Occipital lobe (tissue), 2 donors: ENCODE measurements around the gene MS4A4E. TPM values are rescaled to one million over a fixed set of nuclear protein-coding genes. Genes with fewer than 3 reads are reported as not detected.
"Not testable (repeated sequence)": the region's sequence is repeated elsewhere in the genome, so short reads cannot be mapped to it uniquely, and the experiment has no call there.

Source experiments
- DNase-seq: peaks from one replicate; lab custom pipeline; 2025; lab: John Stamatoyannopoulos, UW
- total RNA-seq: library from RNA; depleted of rRNA; stranded (reverse); fragments of >200 nt; gene quantifications from one replicate; pipeline ENCODE4 v1.2.3, GENCODE V29; 2014

MS4A4E gene
- total RNA-seq, 1 donor from 2014 or later = not detected

DNA sequence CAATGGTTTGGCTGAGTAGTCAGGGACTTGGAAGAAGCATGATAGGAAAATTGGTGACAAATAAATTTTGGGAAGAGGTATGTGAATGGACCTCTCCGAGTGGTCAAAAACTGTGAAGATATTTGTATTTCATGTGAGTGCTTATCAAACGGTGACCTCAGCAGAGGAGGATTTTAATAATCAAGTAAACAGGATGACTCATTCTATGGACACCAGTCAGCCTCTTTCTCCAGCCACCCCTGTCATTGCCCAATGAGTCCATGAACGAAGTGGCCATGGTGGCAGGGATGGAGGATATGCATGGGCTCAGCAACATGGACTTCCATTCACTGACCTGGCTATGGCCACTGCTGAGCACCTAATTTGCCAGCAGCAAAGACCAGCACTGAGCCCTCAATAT is 21.2 kb downstream of the MS4A4E start:
- DNase-seq = no peak

DNA sequence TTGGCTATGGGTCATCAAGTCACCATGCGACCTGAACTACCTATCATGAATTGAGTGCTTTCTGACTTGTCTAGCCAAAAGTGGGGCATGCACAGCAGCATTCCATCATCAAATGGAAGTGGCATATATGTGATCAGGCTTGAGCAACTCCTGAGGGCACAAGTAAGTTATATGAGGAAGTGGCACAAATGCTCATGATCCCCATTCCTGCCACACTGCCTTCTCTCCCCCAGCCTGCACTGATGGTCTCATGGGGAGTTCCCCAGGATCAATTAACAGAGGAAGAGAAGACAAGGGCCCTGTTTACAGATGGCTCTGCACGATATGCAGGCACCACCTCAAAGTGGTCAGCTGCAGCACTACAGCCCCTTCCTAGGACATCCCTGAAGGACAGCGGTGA is 21.8 kb downstream of the MS4A4E start:
- DNase-seq = no peak

DNA sequence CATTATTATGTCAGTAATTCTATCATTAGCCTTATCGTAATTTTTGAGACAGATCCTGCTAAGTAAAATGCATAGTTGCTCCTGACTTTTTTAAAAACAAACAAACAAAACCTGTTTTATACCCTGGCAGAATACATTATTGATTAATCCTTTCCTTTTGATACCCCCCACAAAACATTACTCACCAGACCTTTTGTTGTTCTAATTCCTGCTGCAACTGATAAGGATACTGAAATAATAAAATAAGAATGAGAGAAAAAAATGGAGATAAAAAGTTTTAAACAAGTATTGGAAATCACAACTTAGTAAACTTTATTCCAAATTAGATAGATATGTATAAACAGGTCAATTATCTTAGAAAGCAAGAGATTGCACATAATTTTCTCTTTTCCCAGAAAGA is 28.6 kb downstream of the MS4A4E start:
- DNase-seq = no peak

DNA sequence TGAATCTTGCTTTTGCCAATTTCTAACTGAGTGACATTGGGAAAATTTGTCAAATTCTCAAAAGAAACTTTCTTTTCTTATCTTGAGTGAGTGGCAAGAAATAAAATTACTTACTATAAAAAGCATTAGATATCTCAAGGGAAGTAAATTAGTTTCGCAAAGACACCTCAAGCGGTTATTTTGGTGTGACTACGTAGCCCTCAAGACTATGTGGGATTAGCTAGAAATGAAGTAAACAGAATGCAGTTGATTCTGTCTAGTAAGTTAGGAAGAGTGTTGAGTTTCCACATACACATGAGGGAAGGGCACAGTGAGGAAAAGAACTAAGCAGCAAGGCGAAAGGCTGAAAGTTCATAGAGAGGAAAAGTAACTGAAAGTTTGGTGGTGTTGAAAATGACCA is 31.7 kb downstream of the MS4A4E start:
- DNase-seq = no peak

DNA sequence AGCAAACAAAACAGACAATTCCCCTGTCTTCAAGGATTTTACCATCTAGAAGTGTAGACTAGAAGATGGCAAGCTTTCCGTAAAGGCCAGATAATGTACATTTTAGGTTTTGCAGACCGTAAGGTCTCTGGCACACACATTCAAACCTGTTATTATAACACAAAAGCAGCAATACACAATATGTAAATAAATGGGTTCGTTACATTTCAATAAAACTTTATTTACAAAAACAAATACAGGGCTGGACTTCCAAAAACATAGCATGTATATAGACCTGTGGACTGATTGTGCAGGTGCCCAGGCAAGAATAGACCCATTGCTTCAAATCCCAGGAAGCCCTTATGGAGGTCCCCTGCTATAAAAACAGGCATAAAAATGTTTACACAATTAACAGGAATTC is 33.0 kb downstream of the MS4A4E start:
- DNase-seq = no peak

DNA sequence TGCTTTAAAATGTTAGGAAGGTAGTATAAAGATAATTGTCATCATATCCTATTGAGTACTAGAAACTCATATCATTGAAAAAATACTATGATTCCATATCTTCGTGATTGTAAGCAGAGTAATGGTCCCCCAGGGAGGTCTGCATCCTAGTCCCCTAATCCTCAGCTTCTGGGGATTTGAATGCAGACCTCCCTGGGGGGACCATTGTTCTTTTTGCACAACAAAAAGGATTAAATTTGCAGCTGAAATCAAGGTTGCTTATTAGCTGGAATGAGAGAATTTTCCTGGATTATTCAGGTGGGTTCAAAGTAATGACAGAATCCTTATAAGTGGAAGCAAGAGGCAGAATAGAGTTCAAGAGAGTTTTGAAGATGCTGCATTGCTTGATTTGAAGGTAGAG is 34.0 kb downstream of the MS4A4E start:
- no peak for DNase-seq

DNA sequence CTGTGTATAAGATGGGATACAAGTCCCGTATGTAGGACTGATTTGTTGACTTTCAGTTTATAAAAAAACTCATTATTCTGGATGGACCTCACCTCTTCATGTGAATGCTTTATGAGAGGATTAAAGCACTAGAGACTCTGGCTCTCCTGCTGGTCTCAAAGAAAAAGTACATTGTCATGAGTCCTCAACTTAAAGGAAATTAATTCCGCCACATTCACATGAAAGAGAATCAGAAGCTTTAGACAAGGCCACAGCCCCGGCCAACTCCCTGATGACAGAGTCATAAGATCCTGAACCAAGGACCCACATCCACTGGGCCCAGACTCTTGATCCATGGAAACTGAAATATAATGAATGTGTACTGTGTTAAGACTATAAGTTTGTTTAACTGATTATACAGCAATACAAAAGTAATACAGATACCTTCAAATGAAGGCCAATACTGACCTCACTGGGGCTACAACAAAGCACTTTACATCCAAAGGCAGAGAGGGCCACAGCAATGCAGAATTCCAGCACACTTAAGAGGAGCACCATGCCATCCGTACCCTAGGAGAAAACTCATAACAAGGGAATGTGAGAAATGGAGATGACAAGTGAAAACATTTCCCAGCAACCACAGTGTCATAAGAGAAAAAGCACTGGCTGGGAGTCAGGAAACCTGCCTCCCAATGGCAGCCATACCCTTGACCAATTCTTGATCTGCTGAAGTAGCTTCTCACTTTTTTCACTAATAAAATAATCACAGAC is 34.6 kb downstream of the MS4A4E start:
- DNase-seq = no peak

DNA sequence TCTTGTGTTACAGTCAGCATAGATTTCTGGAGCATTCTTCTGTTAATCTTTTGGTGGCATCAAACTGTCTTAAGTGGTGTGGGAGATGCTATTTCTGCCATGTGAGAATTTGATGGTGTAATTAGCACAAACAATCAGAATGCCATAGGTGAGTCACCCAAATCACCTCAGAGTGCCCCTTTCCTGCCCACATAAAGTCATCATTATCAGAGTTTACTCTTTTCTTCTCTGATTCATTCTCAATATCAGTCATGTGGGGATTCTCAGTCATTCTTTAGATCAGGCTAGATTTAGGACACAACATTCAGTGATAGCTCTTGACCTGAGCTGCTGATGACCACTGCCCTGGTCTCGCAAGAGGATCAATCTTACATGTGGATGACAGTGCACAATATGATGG is 36.3 kb downstream of the MS4A4E start:
- no peak for DNase-seq

DNA sequence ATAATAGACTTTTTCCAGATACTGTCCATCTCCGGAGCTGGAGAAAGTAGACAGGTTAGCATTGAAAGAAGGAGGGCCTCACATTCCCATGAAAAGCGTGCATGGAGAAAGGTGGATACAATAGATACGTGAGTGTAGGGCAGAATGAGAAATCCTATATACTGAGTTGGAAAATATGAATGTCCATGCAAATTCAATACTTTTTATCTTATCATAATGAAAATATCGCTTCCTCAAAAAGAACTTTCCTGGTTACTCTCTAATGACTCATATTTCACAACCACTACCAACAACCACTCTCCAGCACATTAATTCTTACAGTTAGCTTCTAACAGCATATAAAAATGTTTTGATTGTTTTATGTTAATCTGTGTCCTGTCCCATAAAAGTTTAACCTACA is 38.0 kb downstream of the MS4A4E start:
- DNase-seq = no peak

DNA sequence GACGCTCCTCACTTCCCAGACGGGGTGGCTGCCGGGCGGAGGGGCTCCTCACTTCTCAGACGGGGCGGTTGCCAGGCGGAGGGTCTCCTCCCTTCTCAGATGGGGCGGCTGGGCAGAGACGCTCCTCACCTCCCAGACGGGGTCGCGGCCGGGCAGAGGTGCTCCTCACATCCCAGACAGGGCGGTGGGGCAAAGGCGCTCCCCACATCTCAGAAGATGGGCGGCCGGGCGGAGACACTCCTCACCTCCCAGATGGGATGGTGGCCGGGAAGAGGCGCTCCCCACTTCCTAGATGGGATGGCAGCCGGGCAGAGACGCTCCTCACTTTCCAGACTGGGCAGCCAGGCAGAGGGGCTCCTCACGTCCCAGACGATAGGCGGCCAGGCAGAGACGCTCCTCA is 41.6 kb downstream of the MS4A4E start:
- DNase-seq = not testable (repeated sequence)

DNA sequence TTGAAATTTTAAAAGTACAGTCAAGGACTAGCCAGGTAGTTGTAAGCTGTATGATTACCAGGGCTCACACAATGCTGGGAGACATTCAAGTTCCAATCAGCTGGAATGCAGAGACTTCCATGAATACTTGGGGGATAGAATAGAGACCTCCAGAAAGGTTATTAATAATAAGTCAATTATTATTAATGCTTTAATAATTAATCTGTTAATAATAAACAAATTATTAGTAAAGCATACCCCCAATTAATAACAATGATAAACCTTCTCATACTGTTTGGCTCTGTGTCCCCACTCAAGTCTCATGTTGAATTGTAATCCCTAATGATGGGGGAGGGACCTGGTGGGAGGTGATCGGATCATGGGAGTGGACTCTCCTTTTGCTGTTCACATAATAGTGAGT is 45.5 kb downstream of the MS4A4E start:
- DNase-seq = no peak

DNA sequence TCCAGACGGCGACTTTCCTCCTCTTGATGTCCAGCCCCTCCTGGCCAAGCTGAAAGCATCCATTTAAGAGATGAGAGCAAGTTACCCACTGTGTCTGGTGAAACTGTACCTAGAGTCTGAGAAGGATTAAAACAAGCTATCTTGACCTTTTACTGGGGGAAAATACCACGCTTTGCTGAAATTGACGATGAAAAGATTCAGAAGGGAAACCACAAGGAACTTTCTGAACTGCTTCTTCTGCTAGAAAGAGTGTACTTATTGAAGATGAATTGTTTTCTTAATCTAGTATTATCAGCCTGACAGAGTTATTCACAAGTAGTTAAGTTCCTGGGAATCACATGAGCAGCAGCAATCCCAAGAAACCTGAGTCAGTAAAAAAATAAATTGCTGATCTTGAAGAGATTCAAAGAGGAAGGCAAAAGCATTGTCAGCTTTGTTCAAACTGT is 47.0 kb downstream of the MS4A4E start:
- DNase-seq = no peak

DNA sequence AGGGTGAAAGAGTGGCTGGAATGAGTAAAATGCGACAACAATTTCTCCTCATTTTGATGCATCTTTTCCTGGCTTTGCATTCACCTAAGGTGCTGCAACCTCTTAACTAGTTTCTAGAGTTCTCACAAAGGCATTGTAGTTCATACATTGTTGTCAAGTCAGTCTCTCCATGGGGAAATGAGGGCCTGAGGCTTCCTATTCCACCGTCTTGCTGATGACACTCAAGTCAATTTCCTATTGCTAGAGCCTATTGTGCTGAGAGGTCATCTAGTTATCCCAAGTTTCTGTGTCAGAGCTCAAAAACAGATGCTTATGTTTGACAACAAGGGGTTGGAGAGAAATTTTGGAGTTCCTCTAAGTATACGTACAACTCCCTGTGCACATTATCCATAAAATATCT is 48.4 kb downstream of the MS4A4E start:
- DNase-seq = no peak

DNA sequence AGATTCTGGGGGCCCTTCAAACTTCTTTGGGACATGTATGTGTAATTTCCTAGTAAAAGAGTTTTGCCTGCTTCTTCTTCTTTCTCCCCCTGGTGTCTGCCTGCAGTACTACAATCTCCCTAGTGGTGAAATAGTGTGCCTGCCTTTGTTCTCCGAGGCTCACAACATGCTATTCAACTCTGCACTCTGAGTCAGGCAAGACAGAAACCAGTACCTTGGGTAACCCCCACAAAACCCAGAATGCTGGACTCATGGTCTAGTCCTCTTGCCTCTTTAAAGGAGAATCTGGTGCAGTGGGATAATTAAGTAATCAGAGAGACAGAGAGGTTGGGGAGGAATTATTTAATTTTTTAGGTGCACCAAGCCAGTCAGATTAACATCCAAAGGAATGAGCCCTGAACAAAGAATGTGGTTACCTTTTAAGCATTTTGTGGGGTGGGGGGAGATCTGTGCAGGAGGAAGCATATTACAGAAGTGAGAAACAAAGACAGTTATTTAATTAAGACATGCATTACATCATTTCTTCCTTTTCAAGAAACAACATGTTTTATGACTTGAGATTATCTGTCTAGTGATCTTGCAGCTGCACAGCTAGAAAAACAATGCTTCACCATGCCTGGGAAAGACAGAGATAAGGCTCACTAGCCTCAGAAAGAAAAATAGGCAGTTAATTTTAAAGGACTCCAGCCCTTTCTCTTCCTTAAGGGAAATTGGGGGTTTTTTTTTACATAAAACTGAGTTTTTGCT is 49.1 kb downstream of the MS4A4E start:
- no peak for DNase-seq

DNA sequence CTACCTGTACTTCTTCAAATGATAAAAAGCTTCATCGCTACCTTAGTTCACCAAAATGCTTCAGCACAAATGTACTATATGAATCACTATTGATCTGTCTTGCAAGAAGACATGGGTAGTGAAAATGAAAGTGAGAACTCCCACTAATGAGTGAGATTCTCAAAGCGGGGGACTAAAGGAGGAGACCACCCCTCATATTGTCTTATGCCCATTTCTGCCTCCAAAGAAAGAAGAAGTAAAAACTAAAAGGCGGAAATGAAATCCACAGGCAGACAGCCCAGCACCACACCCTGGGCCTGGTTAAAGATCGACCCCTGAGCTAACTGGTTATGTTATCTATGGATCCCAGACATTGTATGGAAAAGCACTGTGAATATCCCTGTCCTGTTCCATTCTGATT is 50.4 kb downstream of the MS4A4E start:
- not testable (repeated sequence) for DNase-seq

DNA sequence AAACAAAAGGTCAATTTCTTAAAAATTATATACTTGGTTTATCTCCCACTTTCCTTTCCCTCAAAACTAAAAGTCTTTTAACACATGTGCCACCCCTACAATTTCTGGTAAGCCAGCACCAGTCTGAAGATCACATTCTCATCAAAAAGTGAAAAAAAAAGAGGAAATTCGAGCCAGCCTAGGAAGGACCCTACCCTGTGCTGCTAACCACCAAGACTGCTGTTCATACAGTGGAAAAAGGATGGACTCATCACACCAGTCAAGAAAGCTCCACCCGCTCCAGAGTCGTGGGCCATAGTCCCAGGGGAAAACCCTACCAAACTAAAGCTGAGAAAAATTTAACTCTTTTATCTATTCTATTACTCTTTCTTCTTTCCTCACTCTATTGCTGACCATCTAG is 54.5 kb downstream of the MS4A4E start:
- DNase-seq = not testable (repeated sequence)

DNA sequence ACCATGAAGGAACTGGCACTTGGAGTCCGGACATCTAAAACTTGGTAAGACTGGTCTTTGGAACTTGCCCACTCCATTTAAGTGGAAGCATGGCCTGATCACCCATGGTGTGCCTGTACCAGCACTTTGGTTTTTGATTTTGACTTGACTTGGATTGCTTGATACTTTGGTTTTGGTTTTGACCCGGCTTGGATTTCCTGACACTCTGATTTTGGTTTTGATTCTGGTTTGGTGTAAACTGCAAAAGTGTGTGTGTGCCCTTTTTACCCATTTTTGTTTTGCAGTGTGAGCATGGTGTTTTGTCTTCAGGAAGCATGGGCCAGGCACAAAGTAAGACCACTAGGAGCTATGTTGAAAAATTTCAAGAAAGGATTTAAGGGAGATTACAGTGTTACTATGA is 56.8 kb downstream of the MS4A4E start:
- not testable (repeated sequence) for DNase-seq

DNA sequence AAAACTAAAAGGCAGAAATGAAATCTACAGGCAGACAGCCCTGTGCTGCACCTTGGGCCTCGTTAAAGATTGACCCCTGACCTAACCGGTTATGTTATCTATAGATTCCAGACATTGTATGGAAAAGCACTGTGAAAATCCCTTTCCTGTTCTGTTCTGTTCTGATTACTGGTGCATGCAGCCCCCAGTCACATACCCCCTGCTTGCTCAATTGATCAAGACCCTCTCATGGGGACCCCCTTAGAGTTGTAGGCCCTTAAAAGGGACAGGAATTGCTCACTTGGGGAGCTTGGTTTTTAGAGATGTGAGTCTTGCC is 57.5 kb downstream of the MS4A4E start:
- DNase-seq = not testable (repeated sequence)

DNA sequence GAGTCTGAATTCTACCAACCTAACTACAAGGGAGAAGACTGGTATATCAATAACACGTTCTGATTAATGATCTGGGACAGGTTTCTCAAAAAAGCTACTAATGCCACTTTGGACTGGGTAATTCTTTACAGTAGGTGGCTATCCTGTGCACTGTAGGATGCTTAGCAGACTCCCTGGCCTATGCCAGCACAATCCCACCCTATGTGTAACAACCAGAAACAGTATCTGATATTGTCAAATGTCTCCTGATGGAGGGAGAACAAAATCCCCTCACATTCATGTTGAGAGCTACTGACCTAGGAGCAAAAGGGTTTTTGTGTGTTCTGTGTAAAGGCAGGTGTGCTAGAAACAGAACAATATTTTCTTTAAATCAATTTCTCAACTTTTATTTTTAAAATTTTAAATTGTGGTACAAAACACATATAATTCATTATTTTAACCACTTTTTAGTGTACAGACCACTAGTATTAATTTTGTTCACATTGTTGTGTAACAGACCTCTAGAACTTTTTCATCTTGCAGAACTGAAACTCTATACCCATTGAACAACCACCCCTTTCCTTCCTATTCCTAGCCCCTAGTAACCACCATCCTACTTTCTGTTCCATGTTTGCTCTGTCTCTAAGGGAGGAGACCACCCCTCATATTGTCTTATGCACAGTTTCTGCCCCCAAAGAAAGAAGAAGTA is 58.0 kb downstream of the MS4A4E start:
- DNase-seq = no peak

DNA sequence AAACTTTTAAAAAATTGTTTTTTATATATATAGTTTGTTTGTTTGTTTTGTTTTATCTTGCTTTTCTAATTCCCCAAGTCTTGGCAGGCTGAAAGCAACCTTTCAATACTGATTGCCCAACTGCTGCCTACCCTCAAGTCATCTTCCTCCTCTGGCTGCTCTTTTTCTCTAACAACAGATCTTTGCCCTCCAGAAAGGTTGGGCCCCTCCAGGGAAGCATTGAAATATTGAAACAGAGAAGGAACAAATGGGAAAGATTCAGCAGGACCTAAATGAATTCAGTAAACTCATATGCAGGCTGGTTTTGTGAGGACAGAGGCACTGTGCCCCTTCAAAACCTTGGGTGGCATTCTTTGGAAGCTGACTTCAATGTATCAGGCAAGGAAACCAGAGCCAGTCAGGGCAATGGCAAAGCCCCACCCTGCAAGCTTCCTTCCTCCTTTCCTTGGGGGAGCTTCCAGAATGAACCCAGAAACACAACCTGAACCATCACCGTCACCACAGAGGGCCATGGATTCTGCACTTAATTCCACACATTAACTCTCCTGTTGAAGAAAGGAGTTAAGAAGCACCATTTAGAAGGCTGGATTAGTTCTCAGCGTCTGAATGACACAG is 59.2 kb downstream of the MS4A4E start:
- no peak for DNase-seq

DNA sequence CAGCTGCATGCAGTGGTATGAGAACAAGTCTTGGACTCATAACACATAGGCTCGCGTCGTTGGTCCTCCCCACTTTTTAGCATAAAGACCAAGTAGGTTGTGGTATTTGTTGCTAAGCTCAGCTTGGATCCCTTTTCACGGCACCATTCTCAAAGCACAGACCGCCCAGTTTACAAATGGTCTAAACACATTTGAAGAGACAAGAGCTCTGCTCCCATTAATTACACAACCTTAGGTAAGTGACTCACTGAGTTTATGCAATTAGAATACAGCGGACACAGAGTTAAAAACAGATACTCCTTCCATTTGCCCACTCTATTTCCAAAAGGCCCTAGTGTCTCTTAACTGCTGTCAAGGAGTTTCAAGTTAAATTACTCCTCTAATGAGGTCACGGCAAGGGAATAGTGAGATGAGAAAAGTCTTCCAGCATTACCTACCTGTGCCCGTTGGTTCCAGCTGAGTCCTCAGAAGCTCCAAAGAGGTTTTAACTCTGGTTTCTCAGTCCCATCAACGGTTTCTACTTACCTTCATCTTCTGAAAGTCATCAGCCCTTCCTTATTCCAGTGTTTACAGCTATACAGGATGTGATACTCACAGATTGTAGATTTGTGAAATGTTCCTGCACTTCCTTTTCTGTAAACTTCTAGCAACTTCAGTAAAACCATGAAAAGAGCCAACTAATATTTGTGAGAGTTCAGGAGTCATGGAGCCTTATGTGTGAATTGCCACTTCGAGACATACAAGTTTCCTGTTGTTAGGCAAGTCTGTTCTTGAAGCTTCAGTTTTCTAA is 60.2 kb downstream of the MS4A4E start, which contains the start of gene MS4A6A:
MS4A6A (minus strand) TSS at position 543 of the 790 bp plus-strand sequence. CDS start 1,356 bp downstream, outside the sequence.
- DNase-seq = no peak
